DOHH2 (cell line): Measurements from ENCODE around the gene C1orf185.

Experiments
- CTCF ChIP-seq: fragments of 200-600 bp; sonication (generic); IDR thresholded peaks from one replicate; pipeline ENCODE4 v1.5.1; 2014; ENCODE audit warnings: antibody characterized with exemption, mild to moderate bottlenecking, low read depth, low read length; ENCODE audit not compliant: poor library complexity, severe bottlenecking
- EZH2phosphoT487 ChIP-seq: fragments of 200-600 bp; sonication (generic); IDR thresholded peaks from 2 replicates; pipeline ENCODE4 v1.6.1; 2017; ENCODE audit warnings: borderline replicate concordance, mild to moderate bottlenecking, antibody characterized with exemption, low read length, moderate library complexity, mixed read lengths

GRCh38 chr1:51086496-51087271 is 15.3 kb upstream of the C1orf185 start:
- TF ChIP-seq CTCF = no peak
- no peak for TF ChIP-seq EZH2phosphoT487
